CD14-positive monocyte (primary cell): ENCODE results near the gene CPT1C. TPM values are rescaled to one million over a fixed set of nuclear protein-coding genes. Genes with fewer than 3 reads are reported as not detected.
A peak's percentile ranks its signal among the peaks of the same experiment; 100 is the strongest.

ENCODE experiments used
- DNase-seq, 3 donors: peaks; one replicate each; pipeline ENCODE4 v3.0.0-alpha.2; 2011 to 2022
- H2AFZ ChIP-seq: 2 replicates; pipeline ENCODE4 v1.6.0; 2012; ENCODE audit warnings: mild to moderate bottlenecking, low read depth, low read length, inconsistent platforms; ENCODE audit not compliant: insufficient read depth, poor library complexity, severe bottlenecking
- H3K27ac ChIP-seq, 2 donors: 1 replicate in 1 of 2; 2 replicates in 1 of 2; pipeline ENCODE4 v1.5.1; 2012 to 2013; ENCODE audit warnings: low read length in 2 of 2, control low read depth in 1 of 2, inconsistent platforms in 1 of 2, low read depth in 1 of 2, mild to moderate bottlenecking in 1 of 2
- H3K27me3 ChIP-seq, 2 donors: one replicate each; pipeline versions ENCODE4 v1.6.0 to v1.6.1; 2011 to 2013; ENCODE audit warnings: low read length in 2 of 2; ENCODE audit not compliant: control insufficient read depth in 2 of 2, insufficient read depth in 2 of 2
- H3K36me3 ChIP-seq, 2 donors: replicated peaks in 1 of 2; 1 replicate in 1 of 2; 2 replicates in 1 of 2; pipeline versions ENCODE4 v1.5.1 to v1.6.1; 2012 to 2013; ENCODE audit warnings: low read length in 2 of 2, control low read depth in 1 of 2, inconsistent platforms in 1 of 2, mild to moderate bottlenecking in 1 of 2; ENCODE audit not compliant: insufficient read depth in 2 of 2, control insufficient read depth in 1 of 2
- H3K4me1 ChIP-seq, 2 donors: 1 replicate in 1 of 2; 2 replicates in 1 of 2; pipeline versions ENCODE4 v1.5.1 to v1.6.1; 2012 to 2013; ENCODE audit warnings: low read length in 2 of 2, control low read depth in 1 of 2, inconsistent platforms in 1 of 2, mild to moderate bottlenecking in 1 of 2, moderate library complexity in 1 of 2; ENCODE audit not compliant: insufficient read depth in 2 of 2, control insufficient read depth in 1 of 2
- H3K4me2 ChIP-seq: replicated peaks from 2 replicates; pipeline ENCODE3; 2012; ENCODE audit warnings: low read length, moderate library complexity, mild to moderate bottlenecking; ENCODE audit not compliant: poor library complexity, severe bottlenecking; ENCODE audit errors: extremely low read depth
- H3K4me3 ChIP-seq, 3 experiments: fragments of 200-600 bp in 1 of 3; sonication (generic) in 1 of 3; replicated peaks in 1 of 3; 1 replicate in 2 of 3; 2 replicates in 1 of 3; pipeline ENCODE4 v1.5.1; 2011 to 2013; ENCODE audit warnings: low read length in 3 of 3, mild to moderate bottlenecking in 3 of 3, control low read depth in 2 of 3, low read depth in 2 of 3, inconsistent platforms in 1 of 3, moderate library complexity in 1 of 3
- H3K79me2 ChIP-seq: 2 replicates; pipeline ENCODE4 v1.6.0; 2012; ENCODE audit warnings: mild to moderate bottlenecking, control low read depth, inconsistent platforms, low read length, moderate library complexity; ENCODE audit not compliant: insufficient read depth
- H3K9ac ChIP-seq: 2 replicates; pipeline ENCODE4 v1.6.0; 2017; ENCODE audit warnings: low read length, mild to moderate bottlenecking; ENCODE audit not compliant: insufficient read depth, poor library complexity, severe bottlenecking
- H3K9me3 ChIP-seq, 2 donors: replicated peaks in 1 of 2; 1 replicate in 1 of 2; 2 replicates in 1 of 2; pipeline versions ENCODE4 v1.5.1 to v1.6.1; 2012 to 2013; ENCODE audit warnings: low read length in 2 of 2, control low read depth in 1 of 2; ENCODE audit not compliant: control insufficient read depth in 1 of 2, insufficient read depth in 1 of 2
- H4K20me1 ChIP-seq: 2 replicates; pipeline ENCODE4 v1.6.0; 2012; ENCODE audit warnings: mild to moderate bottlenecking, low read length, control low read depth, moderate library complexity; ENCODE audit not compliant: insufficient read depth
- H3K27ac Mint-ChIP-seq, 7 donors: one replicate each; pipeline ENCODE4 v1.8.0; 2020; ENCODE audit warnings: mild to moderate bottlenecking in 7 of 7, mixed read lengths in 7 of 7, moderate library complexity in 6 of 7, inconsistent platforms in 2 of 7
- H3K27me3 Mint-ChIP-seq, 3 donors: one replicate each; pipeline ENCODE4 v1.8.0; 2021 to 2022; ENCODE audit warnings: low read depth in 3 of 3, mild to moderate bottlenecking in 3 of 3, mixed read lengths in 3 of 3, moderate library complexity in 3 of 3, inconsistent platforms in 1 of 3
- H3K36me3 Mint-ChIP-seq, 2 donors: one replicate each; pipeline ENCODE4 v1.8.0; 2020; ENCODE audit warnings: mixed read lengths in 2 of 2, inconsistent platforms in 1 of 2, mild to moderate bottlenecking in 1 of 2
- H3K4me1 Mint-ChIP-seq: one replicate; pipeline ENCODE4 v1.8.0; 2020; ENCODE audit warnings: mild to moderate bottlenecking, mixed read lengths
- H3K4me3 Mint-ChIP-seq, 2 donors: one replicate each; pipeline ENCODE4 v1.8.0; 2020; ENCODE audit warnings: mild to moderate bottlenecking in 2 of 2, mixed read lengths in 2 of 2, moderate library complexity in 1 of 2
- H3K9me3 Mint-ChIP-seq, 7 donors: one replicate each; pipeline ENCODE4 v1.8.0; 2020 to 2022; ENCODE audit warnings: mixed read lengths in 7 of 7, mild to moderate bottlenecking in 6 of 7, moderate library complexity in 6 of 7, inconsistent platforms in 2 of 7
- CTCF ChIP-seq: fragments of 200-600 bp; IDR thresholded peaks from one replicate; pipeline ENCODE4 v1.8.0; 2022; ENCODE audit warnings: antibody characterized with exemption, mild to moderate bottlenecking
- WGBS: methylation state at CpG from one replicate; pipeline ENCODE4 v1.1.5; 2013; ENCODE audit warnings: missing lambda C conversion rate; ENCODE audit not compliant: insufficient coverage; 5-methylcytosine and 5-hydroxymethylcytosine counted together
- intact Hi-C, 2 donors: fragments of 100-400 bp; cut with micrococcal nuclease; formaldehyde crosslinking; loops; one replicate each; pipeline versions ENCODE4 v1.15.0 to v1.15.1; 2023
- polyA plus RNA-seq, 3 donors: library from polyadenylated mRNA; depleted of rRNA in 1 of 3; unstranded in 2 of 3; stranded (reverse) in 1 of 3; fragments of 300-500 nt in 2 of 3; fragments of >200 nt in 1 of 3; fragmentation: Illumina TruSeq in 2 of 3; gene quantifications; 1 replicate in 2 of 3; 2 replicates in 1 of 3; pipeline ENCODE4 v1.2.3, GENCODE V29; 2012 to 2021

The CPT1C gene
- polyA plus RNA-seq, 3 donors, result not detected

- Histone ChIP-seq H3K79me2 (no peaks in the 10 kb centered on the region), H3K4me2 (no peak overlapping the region), H3K4me3 (no peak overlapping the region), H3K9ac (no peak overlapping the region), H3K36me3 (no peaks in the 10 kb centered on the region), H3K27me3 (no peaks in the 10 kb centered on the region), H3K4me1 (peaks cover 3 to 10% of the 10 kb centered on the region in 2 donors), H2AFZ (no peak overlapping the region), H3K9me3 (peaks cover 0 to 4% of the 10 kb centered on the region in 2 donors), H3K27ac (no peak overlapping the region), H4K20me1 (no peaks in the 10 kb centered on the region)
- 96% methylated on average over 20 of the region's 23 CpGs for WGBS
- intact Hi-C loops, result no loop called here
- peaks cover 0 to 6% of the 10 kb centered on the region in 2 donors for H3K36me3 Mint-ChIP-seq
- H3K9me3 Mint-ChIP-seq, result peaks cover 5 to 29% (median 16%) of the 10 kb centered on the region in 7 donors
- peaks cover 26% of the 10 kb centered on the region for H3K4me1 Mint-ChIP-seq
- no peak for TF ChIP-seq CTCF
- peak overlapping the region in 3 of 7 donors; percentile 41 to 79 (median 77) for H3K27ac Mint-ChIP-seq
- no peak overlapping the region for H3K4me3 Mint-ChIP-seq
- H3K27me3 Mint-ChIP-seq, result peaks cover 0 to 5% (median 3%) of the 10 kb centered on the region in 3 donors
- no peak for DNase-seq
These were observed 54.0 kb downstream of the CPT1C start for GRCh38 chr19:49744946-49745381.

GRCh38 chr19:49746206-49746958 lies 55.5 kb downstream of the CPT1C start:
- TF ChIP-seq CTCF, result peak; percentile 13
- WGBS, result 53% methylated on average over 38 of the region's 52 CpGs
- Histone ChIP-seq H3K36me3 (no peaks in the 10 kb centered on the region), H2AFZ (peak overlapping the region; percentile 36), H3K4me2 (no peak overlapping the region), H3K9ac (no peak overlapping the region), H3K27ac (no peak overlapping the region), H3K79me2 (no peaks in the 10 kb centered on the region), H3K9me3 (peaks cover 0 to 4% of the 10 kb centered on the region in 2 donors), H4K20me1 (no peaks in the 10 kb centered on the region), H3K4me3 (no peak overlapping the region), H3K4me1 (peaks cover under 1 to 7% of the 10 kb centered on the region in 2 donors), H3K27me3 (no peaks in the 10 kb centered on the region)
- peaks cover 5 to 25% (median 16%) of the 10 kb centered on the region in 7 donors for H3K9me3 Mint-ChIP-seq
- H3K36me3 Mint-ChIP-seq, result peaks cover 0 to 6% of the 10 kb centered on the region in 2 donors
- intact Hi-C loops, result no loop called here
- H3K27me3 Mint-ChIP-seq, result peaks cover 0 to 7% (median 3%) of the 10 kb centered on the region in 3 donors
- DNase-seq, result peak; percentile 57 to 77 (median 61)
- H3K27ac Mint-ChIP-seq, result peak overlapping the region in 1 of 7 donors; percentile 68
- peak overlapping the region; percentile 63 to 64 for H3K4me3 Mint-ChIP-seq
- peaks cover 21% of the 10 kb centered on the region for H3K4me1 Mint-ChIP-seq
